GM13977 (cell line): Measurements from ENCODE around the gene SRSF11.
A peak's percentile ranks its signal among the peaks of the same experiment; 100 is the strongest.
"Not testable (repeated sequence)": the region's sequence is repeated elsewhere in the genome, so short reads cannot be mapped to it uniquely, and the experiment has no call there.

Experiments
- DNase-seq: peaks from one replicate; pipeline ENCODE4 v3.0.0; 2012; ENCODE audit warnings: low spot score
- in situ Hi-C: fragments of 300-500 bp; cut with MboI; formaldehyde crosslinking; loops from one replicate; pipeline ENCODE4 v1.12.0; 2022; ENCODE audit warnings: low sequenced_read_pairs, low pct_unique_long_range_greater_than_20kb, mixed read lengths, inconsistent platforms; ENCODE audit not compliant: unreplicated experiment
- TF ChIP-seq, protein P1 (sequence below): IDR thresholded peaks from 2 replicates; pipeline ENCODE4 v1.5.1; 2012; ENCODE audit warnings: mild to moderate bottlenecking, control low read depth; ENCODE audit not compliant: insufficient read depth; ENCODE audit errors: extremely low read depth, missing control alignments

Gene SRSF11

GRCh38 chr1:70205434-70206118 lies 15.6 kb upstream of the SRSF11 start, which contains the start of gene LRRC40:
Gene LRRC40 (minus strand): TSS chr1:70205579. CDS start chr1:70205540, 39 bp downstream.
- in situ Hi-C loops, result no loop called here
- TF ChIP-seq, protein P1, sequence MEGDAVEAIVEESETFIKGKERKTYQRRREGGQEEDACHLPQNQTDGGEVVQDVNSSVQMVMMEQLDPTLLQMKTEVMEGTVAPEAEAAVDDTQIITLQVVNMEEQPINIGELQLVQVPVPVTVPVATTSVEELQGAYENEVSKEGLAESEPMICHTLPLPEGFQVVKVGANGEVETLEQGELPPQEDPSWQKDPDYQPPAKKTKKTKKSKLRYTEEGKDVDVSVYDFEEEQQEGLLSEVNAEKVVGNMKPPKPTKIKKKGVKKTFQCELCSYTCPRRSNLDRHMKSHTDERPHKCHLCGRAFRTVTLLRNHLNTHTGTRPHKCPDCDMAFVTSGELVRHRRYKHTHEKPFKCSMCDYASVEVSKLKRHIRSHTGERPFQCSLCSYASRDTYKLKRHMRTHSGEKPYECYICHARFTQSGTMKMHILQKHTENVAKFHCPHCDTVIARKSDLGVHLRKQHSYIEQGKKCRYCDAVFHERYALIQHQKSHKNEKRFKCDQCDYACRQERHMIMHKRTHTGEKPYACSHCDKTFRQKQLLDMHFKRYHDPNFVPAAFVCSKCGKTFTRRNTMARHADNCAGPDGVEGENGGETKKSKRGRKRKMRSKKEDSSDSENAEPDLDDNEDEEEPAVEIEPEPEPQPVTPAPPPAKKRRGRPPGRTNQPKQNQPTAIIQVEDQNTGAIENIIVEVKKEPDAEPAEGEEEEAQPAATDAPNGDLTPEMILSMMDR, result peak; percentile 6
- peak; percentile 89 for DNase-seq

- DNase-seq, in situ Hi-C loops: not testable (repeated sequence)
These were observed 14.3 kb upstream of the SRSF11 start for GRCh38 chr1:70206833-70207232.

- TF ChIP-seq, protein P1, result no peak
- in situ Hi-C loops, result no loop called here
These were observed 13.7 kb upstream of the SRSF11 start for GRCh38 chr1:70207492-70207891.

GRCh38 chr1:70208292-70208691 lies 12.9 kb upstream of the SRSF11 start:
- TF ChIP-seq, protein P1, result no peak
- no peak for DNase-seq
- in situ Hi-C loops, result no loop called here

More at GRCh38 chr1:70207492-70207891, 13.7 kb upstream of the SRSF11 start:
- no peak for DNase-seq

- no peak for DNase-seq
- in situ Hi-C loops, result no loop called here
- TF ChIP-seq, protein P1, result no peak
These were observed 10.4 kb upstream of the SRSF11 start for GRCh38 chr1:70210820-70211219.

DNA sequence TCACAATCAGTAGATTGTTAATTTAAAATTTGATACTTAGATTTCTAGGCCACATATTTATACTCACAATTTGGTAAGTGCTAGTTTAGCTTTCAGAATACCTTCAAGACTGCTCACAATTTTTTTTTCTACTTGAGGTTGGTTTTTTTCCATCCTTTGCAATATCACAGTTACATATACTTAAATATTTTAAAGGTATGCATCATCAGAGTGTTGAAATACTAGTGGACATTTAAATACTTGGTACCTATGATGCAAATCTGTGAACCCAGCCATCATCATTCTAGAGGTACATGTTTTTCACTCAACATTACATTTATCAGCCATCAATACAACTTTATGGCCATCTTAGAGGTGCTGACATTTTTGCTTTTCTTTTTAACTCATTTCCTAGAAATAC lies 9.6 kb upstream of the SRSF11 start:
- TF ChIP-seq, protein P1, result no peak
- in situ Hi-C loops, result no loop called here
- no peak for DNase-seq

- in situ Hi-C loops, result no loop called here
- peak; percentile 13 for DNase-seq
- TF ChIP-seq, protein P1, result no peak
These were observed 1.2 kb upstream of the SRSF11 start for GRCh38 chr1:70220015-70220414.
